Measurements from ENCODE around the gene CERS6. TPM values are rescaled to one million over a fixed set of nuclear protein-coding genes. Genes with fewer than 3 reads are reported as not detected.
"Not testable (repeated sequence)": the region's sequence is repeated elsewhere in the genome, so short reads cannot be mapped to it uniquely, and the experiment has no call there.

The CERS6 gene, protein sequence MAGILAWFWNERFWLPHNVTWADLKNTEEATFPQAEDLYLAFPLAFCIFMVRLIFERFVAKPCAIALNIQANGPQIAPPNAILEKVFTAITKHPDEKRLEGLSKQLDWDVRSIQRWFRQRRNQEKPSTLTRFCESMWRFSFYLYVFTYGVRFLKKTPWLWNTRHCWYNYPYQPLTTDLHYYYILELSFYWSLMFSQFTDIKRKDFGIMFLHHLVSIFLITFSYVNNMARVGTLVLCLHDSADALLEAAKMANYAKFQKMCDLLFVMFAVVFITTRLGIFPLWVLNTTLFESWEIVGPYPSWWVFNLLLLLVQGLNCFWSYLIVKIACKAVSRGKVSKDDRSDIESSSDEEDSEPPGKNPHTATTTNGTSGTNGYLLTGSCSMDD
- polyA plus RNA-seq, result 11.3 to 19.5 TPM (median 15.6 TPM) in 3 replicates
- polyA plus RNA-seq (2011; ENCODE audit: low read depth), result 4.3 TPM
- 7.2 and 12.7 TPM in 2 replicates for polyA plus RNA-seq (2011; cell fraction: cytosol; rRNA removed)
- 19.8 and 22.8 TPM in 2 replicates for polyA plus RNA-seq (2011; cell fraction: nucleus; rRNA removed)
- polyA plus RNA-seq (2012; ENCODE audit: low replicate concordance), result 11.1 and 20.4 TPM in 2 replicates
- 16.4 to 29.3 TPM (median 17.2 TPM) in 3 replicates for polyA minus RNA-seq
- polyA minus RNA-seq (2011; cell fraction: cytosol; rRNA and poly(A)+ RNA removed), result 12.5 TPM
- 23.8 and 47.7 TPM in 2 replicates for polyA minus RNA-seq (2011; cell fraction: nucleus; rRNA and poly(A)+ RNA removed)

DNA sequence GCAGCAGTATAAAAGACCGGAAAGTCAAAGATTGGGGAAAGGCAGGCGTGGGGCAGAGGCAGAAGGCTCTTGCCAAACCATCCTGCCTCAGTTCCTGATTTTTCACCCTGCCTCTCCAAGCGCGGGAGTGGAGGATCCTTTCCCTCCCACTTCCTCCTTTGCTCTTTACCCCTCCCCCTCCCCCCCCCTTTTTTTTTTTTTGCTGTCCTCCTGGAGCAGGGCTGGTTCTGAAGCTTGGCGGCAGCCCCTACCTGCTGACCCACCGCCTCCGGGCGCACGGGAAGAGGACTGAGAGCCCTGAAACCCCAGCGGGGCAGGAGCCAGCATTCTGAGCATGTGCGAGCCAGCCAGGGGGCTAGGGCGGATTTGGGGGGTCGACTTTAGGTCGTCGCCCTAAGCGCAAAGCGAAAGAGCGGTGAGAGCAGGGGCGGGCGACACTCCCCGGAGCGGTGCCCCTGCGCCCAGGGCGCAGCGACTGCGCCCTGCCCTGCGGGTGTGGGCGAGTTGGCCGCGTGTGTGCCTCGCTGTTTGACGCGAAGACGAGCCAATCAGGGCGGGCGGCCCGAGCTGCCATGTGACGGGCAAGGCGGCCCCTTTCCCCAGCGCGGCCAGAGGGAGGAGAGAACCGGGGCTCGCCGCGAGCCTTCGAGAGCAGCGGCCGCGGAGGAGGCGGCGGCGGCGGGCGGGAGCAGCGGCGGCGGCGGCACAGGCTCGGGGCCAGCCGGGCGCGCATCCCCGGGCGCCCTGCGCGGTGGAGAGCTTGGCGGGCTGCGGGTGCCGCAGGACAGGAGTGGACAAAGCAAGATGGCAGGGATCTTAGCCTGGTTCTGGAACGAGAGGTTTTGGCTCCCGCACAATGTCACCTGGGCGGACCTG is at the start of gene CERS6:
Gene CERS6 (plus strand): TSS at position 628 of the 876 bp plus-strand sequence. CDS start 177 bp downstream, at position 805.
- peak; percentile 15 for DNase-seq (ENCODE audit: low read depth, low spot score)
- no peak for FAIRE-seq

DNA sequence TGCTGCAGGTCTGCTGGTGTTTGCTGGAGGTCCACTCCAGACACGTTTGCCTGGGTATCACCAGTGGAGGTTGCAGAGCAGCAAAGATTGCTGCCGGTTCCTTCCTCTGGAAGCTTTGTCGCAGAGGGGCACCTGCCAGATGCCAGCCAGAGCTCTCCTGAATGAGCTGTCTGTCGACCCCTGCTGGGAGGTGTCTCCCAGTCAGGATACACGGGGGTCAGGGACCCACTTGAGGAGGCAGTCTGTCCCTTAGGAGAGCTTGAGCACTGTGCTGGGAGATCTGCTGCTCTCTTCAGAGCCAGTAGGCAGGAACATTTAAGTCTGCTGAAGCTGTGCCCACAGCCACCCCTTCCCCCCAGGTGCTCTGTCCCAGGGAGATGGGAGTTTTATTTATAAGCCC is 43.8 kb upstream of the CERS6 start:
- H3K27ac ChIP-seq (ENCODE audit: control insufficient read depth, insufficient read depth, low read length); H3K79me2 ChIP-seq (ENCODE audit: control insufficient read depth, insufficient read depth, low read length); H3K9me3 ChIP-seq (ENCODE audit: control insufficient read depth, low read depth, low read length); H3K9ac ChIP-seq (ENCODE audit: control insufficient read depth, extremely low read depth, insufficient read depth, low read length); H3K4me1 ChIP-seq (ENCODE audit: control insufficient read depth, extremely low read depth, insufficient read depth, low read length); H4K20me1 ChIP-seq (ENCODE audit: control insufficient read depth, extremely low read depth, insufficient read depth, low read length); DNase-seq (ENCODE audit: low read depth, low spot score); H3K27me3 ChIP-seq (ENCODE audit: control insufficient read depth, extremely low read depth, insufficient read depth, low read length); H3K4me3 ChIP-seq (ENCODE audit: control insufficient read depth in 2 of 3, extremely low read depth in 1 of 3, insufficient read depth in 2 of 3, low read depth in 1 of 3, low read length in 3 of 3); H3K36me3 ChIP-seq (ENCODE audit: control insufficient read depth in 2 of 2, extremely low read depth in 1 of 2, insufficient read depth in 2 of 2, low read length in 2 of 2); dilution Hi-C loops (cut with MboI; ENCODE audit: extremely low pct_ligation_motif_present, low sequenced_read_pairs); H2AFZ ChIP-seq (ENCODE audit: control insufficient read depth, low read length); H3K4me2 ChIP-seq (ENCODE audit: control insufficient read depth, extremely low read depth, insufficient read depth, low read depth, low read length); FAIRE-seq; H3K9me1 ChIP-seq (ENCODE audit: control insufficient read depth, extremely low read depth, insufficient read depth, low read length): not testable (repeated sequence)

More for the DNA sequence above, at the start of gene CERS6:
- no peaks in the 10 kb centered on the region for H3K27me3 ChIP-seq (ENCODE audit: control insufficient read depth, extremely low read depth, insufficient read depth, low read length)
- H3K36me3 ChIP-seq (ENCODE audit: control insufficient read depth in 2 of 2, extremely low read depth in 1 of 2, insufficient read depth in 2 of 2, low read length in 2 of 2), result no peaks in the 10 kb centered on the region
- dilution Hi-C loops (cut with MboI; ENCODE audit: extremely low pct_ligation_motif_present, low sequenced_read_pairs), result no loop called here
- peak within 1 kb of the TSS; percentile 80 to 87 (median 81) for H3K4me3 ChIP-seq (ENCODE audit: control insufficient read depth in 2 of 3, extremely low read depth in 1 of 3, insufficient read depth in 2 of 3, low read depth in 1 of 3, low read length in 3 of 3)
- H3K9ac ChIP-seq (ENCODE audit: control insufficient read depth, extremely low read depth, insufficient read depth, low read length), result peak within 1 kb of the TSS; percentile 87
- H3K4me1 ChIP-seq (ENCODE audit: control insufficient read depth, extremely low read depth, insufficient read depth, low read length), result peaks cover 10% of the 10 kb centered on the region
- H2AFZ ChIP-seq (ENCODE audit: control insufficient read depth, low read length), result peak within 1 kb of the TSS; percentile 91
- H3K27ac ChIP-seq (ENCODE audit: control insufficient read depth, insufficient read depth, low read length), result peak within 1 kb of the TSS; percentile 77
- no peaks in the 10 kb centered on the region for H3K9me3 ChIP-seq (ENCODE audit: control insufficient read depth, low read depth, low read length)
- peaks cover 46% of the 10 kb centered on the region for H3K79me2 ChIP-seq (ENCODE audit: control insufficient read depth, insufficient read depth, low read length)
- peak within 1 kb of the TSS; percentile 99 for H3K4me2 ChIP-seq (ENCODE audit: control insufficient read depth, extremely low read depth, insufficient read depth, low read depth, low read length)
- H4K20me1 ChIP-seq (ENCODE audit: control insufficient read depth, extremely low read depth, insufficient read depth, low read length), result no peaks in the 10 kb centered on the region
- TF ChIP-seq, protein P1, sequence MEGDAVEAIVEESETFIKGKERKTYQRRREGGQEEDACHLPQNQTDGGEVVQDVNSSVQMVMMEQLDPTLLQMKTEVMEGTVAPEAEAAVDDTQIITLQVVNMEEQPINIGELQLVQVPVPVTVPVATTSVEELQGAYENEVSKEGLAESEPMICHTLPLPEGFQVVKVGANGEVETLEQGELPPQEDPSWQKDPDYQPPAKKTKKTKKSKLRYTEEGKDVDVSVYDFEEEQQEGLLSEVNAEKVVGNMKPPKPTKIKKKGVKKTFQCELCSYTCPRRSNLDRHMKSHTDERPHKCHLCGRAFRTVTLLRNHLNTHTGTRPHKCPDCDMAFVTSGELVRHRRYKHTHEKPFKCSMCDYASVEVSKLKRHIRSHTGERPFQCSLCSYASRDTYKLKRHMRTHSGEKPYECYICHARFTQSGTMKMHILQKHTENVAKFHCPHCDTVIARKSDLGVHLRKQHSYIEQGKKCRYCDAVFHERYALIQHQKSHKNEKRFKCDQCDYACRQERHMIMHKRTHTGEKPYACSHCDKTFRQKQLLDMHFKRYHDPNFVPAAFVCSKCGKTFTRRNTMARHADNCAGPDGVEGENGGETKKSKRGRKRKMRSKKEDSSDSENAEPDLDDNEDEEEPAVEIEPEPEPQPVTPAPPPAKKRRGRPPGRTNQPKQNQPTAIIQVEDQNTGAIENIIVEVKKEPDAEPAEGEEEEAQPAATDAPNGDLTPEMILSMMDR (optimal IDR thresholded peaks at IDR 0.05 in 1 of 3, IDR thresholded peaks at IDR 0.05 in 1 of 3, conservative IDR thresholded peaks at IDR 0.05 in 1 of 3; ENCODE audit: extremely low read depth in 1 of 3, insufficient read depth in 2 of 3, low read length in 3 of 3), result no peak
- TF ChIP-seq EZH2 (IDR thresholded peaks at IDR 0.05; ENCODE audit: low read length), result no peak
- H3K9me1 ChIP-seq (ENCODE audit: control insufficient read depth, extremely low read depth, insufficient read depth, low read length), result no peaks in the 10 kb centered on the region

DNA sequence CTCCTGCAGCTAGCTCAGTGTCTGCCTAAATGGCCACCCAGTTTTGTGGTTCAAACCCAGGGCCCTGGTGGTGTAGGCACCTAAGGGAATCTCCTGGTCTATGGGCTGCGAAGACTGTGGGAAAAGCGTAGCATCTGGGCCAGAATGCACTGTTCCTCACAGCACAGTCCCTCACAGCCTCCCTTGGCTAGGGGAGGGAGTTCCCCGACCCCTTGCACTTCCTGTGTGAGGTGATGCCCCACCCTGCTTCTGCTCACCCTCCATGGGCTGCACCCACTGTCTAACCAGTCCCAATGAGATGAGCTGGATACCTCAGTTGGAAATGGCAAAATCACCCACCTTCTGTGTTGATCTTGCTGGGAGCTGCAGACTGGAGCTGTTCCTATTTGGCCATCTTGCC is 43.0 kb upstream of the CERS6 start:
- H3K4me1 ChIP-seq (ENCODE audit: control insufficient read depth, extremely low read depth, insufficient read depth, low read length); dilution Hi-C loops (cut with MboI; ENCODE audit: extremely low pct_ligation_motif_present, low sequenced_read_pairs); H3K79me2 ChIP-seq (ENCODE audit: control insufficient read depth, insufficient read depth, low read length); H3K27me3 ChIP-seq (ENCODE audit: control insufficient read depth, extremely low read depth, insufficient read depth, low read length); H3K9me1 ChIP-seq (ENCODE audit: control insufficient read depth, extremely low read depth, insufficient read depth, low read length); H3K4me2 ChIP-seq (ENCODE audit: control insufficient read depth, extremely low read depth, insufficient read depth, low read depth, low read length); H3K36me3 ChIP-seq (ENCODE audit: control insufficient read depth in 2 of 2, extremely low read depth in 1 of 2, insufficient read depth in 2 of 2, low read length in 2 of 2); H3K4me3 ChIP-seq (ENCODE audit: control insufficient read depth in 2 of 3, extremely low read depth in 1 of 3, insufficient read depth in 2 of 3, low read depth in 1 of 3, low read length in 3 of 3); DNase-seq (ENCODE audit: low read depth, low spot score); H3K9me3 ChIP-seq (ENCODE audit: control insufficient read depth, low read depth, low read length); H3K27ac ChIP-seq (ENCODE audit: control insufficient read depth, insufficient read depth, low read length); H2AFZ ChIP-seq (ENCODE audit: control insufficient read depth, low read length); H4K20me1 ChIP-seq (ENCODE audit: control insufficient read depth, extremely low read depth, insufficient read depth, low read length); FAIRE-seq; H3K9ac ChIP-seq (ENCODE audit: control insufficient read depth, extremely low read depth, insufficient read depth, low read length): not testable (repeated sequence)
